H1 (cell line): ENCODE data around the gene REG3G.

Experiments
- BCL11A ChIP-seq, 2 experiments: IDR thresholded peaks; one replicate each; pipeline ENCODE4 v1.6.1; 2011; ENCODE audit warnings: low read depth in 2 of 2, low read length in 2 of 2, mild to moderate bottlenecking in 2 of 2
- CBX5 ChIP-seq: fragments of 300-800, 300-1000 bp; sonication (generic); IDR thresholded peaks from 2 replicates; pipeline ENCODE4 v1.7.1; 2016; ENCODE audit warnings: antibody characterized with exemption, low read length, low read depth
- CEBPB ChIP-seq: IDR thresholded peaks from 2 replicates; pipeline ENCODE4 v1.6.1; 2012; ENCODE audit warnings: low read depth, low read length
- CHD1 ChIP-seq: IDR thresholded peaks from 2 replicates; pipeline ENCODE4 v1.6.1; 2012; ENCODE audit warnings: low read depth, low read length, improper control_type of control experiment
- EGR1 ChIP-seq: IDR thresholded peaks from 2 replicates; pipeline ENCODE4 v1.6.1; 2011; ENCODE audit warnings: low read depth, low read length, borderline replicate concordance
- GABPA ChIP-seq: IDR thresholded peaks from 2 replicates; pipeline ENCODE4 v1.6.1; 2011; ENCODE audit warnings: mild to moderate bottlenecking, low read length, moderate library complexity, borderline replicate concordance; ENCODE audit not compliant: insufficient read depth
- HDAC6 ChIP-seq: IDR thresholded peaks from one replicate; pipeline ENCODE4 v1.7.1; 2012; ENCODE audit warnings: low read depth, mild to moderate bottlenecking, inconsistent platforms, low read length, moderate library complexity
- JUN ChIP-seq: IDR thresholded peaks from 2 replicates; pipeline ENCODE4 v1.6.1; 2011; ENCODE audit warnings: low read depth, mild to moderate bottlenecking, improper control_type of control experiment, low read length
- KDM1A ChIP-seq: fragments of 200-600, 300-600 bp; sonication (generic); IDR thresholded peaks from 2 replicates; pipeline ENCODE4 v1.7.1; 2016; ENCODE audit warnings: mild to moderate bottlenecking, low read length, borderline replicate concordance
- RAD21 ChIP-seq, 2 experiments: IDR thresholded peaks in 1 of 2; conservative IDR thresholded peaks in 1 of 2; 2 replicates each; pipeline ENCODE4 v1.6.1; 2011; ENCODE audit warnings: low read depth in 2 of 2, low read length in 2 of 2, improper control_type of control experiment in 1 of 2, inconsistent platforms in 1 of 2, mild to moderate bottlenecking in 1 of 2, moderate library complexity in 1 of 2
- RNF2 ChIP-seq: fragments of 200-900, 300-1000 bp; sonication (generic); IDR thresholded peaks from 2 replicates; pipeline ENCODE4 v1.7.1; 2016; ENCODE audit warnings: borderline replicate concordance, low read depth, mild to moderate bottlenecking, antibody characterized with exemption, low read length; ENCODE audit not compliant: poor library complexity, severe bottlenecking; ENCODE audit errors: missing control alignments
- YY1 ChIP-seq: IDR thresholded peaks from 2 replicates; pipeline ENCODE4 v1.6.1; 2011; ENCODE audit warnings: low read depth, mild to moderate bottlenecking, low read length
- TF ChIP-seq, protein P1 (sequence below), 3 experiments: IDR thresholded peaks; 1 replicate in 2 of 3; 2 replicates in 1 of 3; pipeline versions ENCODE4 v1.5.1 to v1.6.1; 2011; ENCODE audit warnings: low read length in 3 of 3, mild to moderate bottlenecking in 3 of 3, inconsistent platforms in 2 of 3, low read depth in 1 of 3, moderate library complexity in 1 of 3; ENCODE audit not compliant: insufficient read depth in 1 of 3; ENCODE audit errors: control extremely low read depth in 1 of 3
- TF ChIP-seq, protein P2 (sequence below): IDR thresholded peaks from 2 replicates; pipeline ENCODE4 v1.6.1; 2012; ENCODE audit warnings: inconsistent platforms

DNA sequence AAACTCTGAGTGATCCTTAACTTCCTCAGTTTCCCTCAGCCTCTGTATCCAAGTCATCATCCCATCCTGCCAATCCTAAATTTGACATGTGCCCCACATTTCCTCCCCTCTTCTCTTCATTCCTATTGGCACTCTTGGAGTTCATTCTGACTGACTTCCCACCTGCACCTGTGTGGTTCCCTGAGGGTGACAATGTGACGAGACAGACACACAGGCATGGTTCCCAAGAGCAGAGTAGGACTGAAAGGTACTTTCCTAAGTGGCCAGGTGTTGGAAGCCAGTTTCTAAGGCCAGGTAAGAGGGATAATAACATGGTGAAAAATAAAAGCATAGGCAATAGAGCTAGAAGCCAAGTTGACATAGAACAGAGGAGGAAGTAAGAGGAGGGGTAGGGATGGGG, 24.2 kb upstream of the REG3G start:
- TF ChIP-seq, protein P1, sequence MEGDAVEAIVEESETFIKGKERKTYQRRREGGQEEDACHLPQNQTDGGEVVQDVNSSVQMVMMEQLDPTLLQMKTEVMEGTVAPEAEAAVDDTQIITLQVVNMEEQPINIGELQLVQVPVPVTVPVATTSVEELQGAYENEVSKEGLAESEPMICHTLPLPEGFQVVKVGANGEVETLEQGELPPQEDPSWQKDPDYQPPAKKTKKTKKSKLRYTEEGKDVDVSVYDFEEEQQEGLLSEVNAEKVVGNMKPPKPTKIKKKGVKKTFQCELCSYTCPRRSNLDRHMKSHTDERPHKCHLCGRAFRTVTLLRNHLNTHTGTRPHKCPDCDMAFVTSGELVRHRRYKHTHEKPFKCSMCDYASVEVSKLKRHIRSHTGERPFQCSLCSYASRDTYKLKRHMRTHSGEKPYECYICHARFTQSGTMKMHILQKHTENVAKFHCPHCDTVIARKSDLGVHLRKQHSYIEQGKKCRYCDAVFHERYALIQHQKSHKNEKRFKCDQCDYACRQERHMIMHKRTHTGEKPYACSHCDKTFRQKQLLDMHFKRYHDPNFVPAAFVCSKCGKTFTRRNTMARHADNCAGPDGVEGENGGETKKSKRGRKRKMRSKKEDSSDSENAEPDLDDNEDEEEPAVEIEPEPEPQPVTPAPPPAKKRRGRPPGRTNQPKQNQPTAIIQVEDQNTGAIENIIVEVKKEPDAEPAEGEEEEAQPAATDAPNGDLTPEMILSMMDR (IDR thresholded peaks at IDR 0.05; ENCODE audit: control extremely low read depth in 1 of 3, insufficient read depth in 1 of 3, low read depth in 1 of 3, low read length in 3 of 3): no peak
- no peak for TF ChIP-seq GABPA
- TF ChIP-seq HDAC6: no peak
- TF ChIP-seq CEBPB: no peak
- TF ChIP-seq YY1: no peak
- TF ChIP-seq EGR1: no peak
- no peak for TF ChIP-seq BCL11A (IDR thresholded peaks at IDR 0.05; ENCODE audit: low read depth in 2 of 2, low read length in 2 of 2)
- TF ChIP-seq, protein P2, sequence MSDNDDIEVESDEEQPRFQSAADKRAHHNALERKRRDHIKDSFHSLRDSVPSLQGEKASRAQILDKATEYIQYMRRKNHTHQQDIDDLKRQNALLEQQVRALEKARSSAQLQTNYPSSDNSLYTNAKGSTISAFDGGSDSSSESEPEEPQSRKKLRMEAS: no peak
- TF ChIP-seq RNF2: no peak
- TF ChIP-seq CHD1: no peak
- no peak for TF ChIP-seq CBX5
- no peak for TF ChIP-seq RAD21 (IDR thresholded peaks at IDR 0.05 in 1 of 2, conservative IDR thresholded peaks at IDR 0.05 in 1 of 2; ENCODE audit: low read depth in 2 of 2, low read length in 2 of 2)
- TF ChIP-seq JUN: no peak
- no peak for TF ChIP-seq KDM1A
